BE2C (cell line): ENCODE measurements around the gene KCNN3.

ENCODE experiments used
- DNase-seq: peaks from one replicate; pipeline ENCODE4 v3.0.0-alpha.2; 2020
- H3K27me3 ChIP-seq: fragments of 250-450 bp; sonication (Bioruptor Pico); 2 replicates; pipeline ENCODE4 v1.5.1; 2020; ENCODE audit warnings: mild to moderate bottlenecking
- H3K36me3 ChIP-seq: fragments of 250-450 bp; sonication (Bioruptor Pico); 2 replicates; pipeline ENCODE4 v1.5.1; 2020; ENCODE audit warnings: mild to moderate bottlenecking
- H3K4me1 ChIP-seq: fragments of 250-450 bp; sonication (Bioruptor Pico); 2 replicates; pipeline ENCODE4 v1.5.1; 2020
- H3K4me3 ChIP-seq: 2 replicates; pipeline ENCODE4 v1.5.1; 2011; ENCODE audit warnings: low read depth, low read length
- H3K9me3 ChIP-seq: fragments of 250-450 bp; sonication (Bioruptor Pico); 2 replicates; pipeline ENCODE4 v1.5.1; 2020
- CTCF ChIP-seq: IDR thresholded peaks from 2 replicates; pipeline ENCODE4 v1.5.1; 2012; ENCODE audit warnings: mild to moderate bottlenecking, low read depth, low read length

KCNN3 gene

GRCh38 chr1:154859151-154859785, 10.8 kb downstream of the KCNN3 start:
- no peak overlapping the region for H3K4me3 ChIP-seq
- H3K4me1 ChIP-seq, result peaks cover 16% of the 10 kb centered on the region
- no peaks in the 10 kb centered on the region for H3K27me3 ChIP-seq
- no peaks in the 10 kb centered on the region for H3K36me3 ChIP-seq
- no peak for DNase-seq
- no peak for TF ChIP-seq CTCF
- no peaks in the 10 kb centered on the region for H3K9me3 ChIP-seq

GRCh38 chr1:154857441-154858215, 12.5 kb downstream of the KCNN3 start:
- DNase-seq, result no peak
- Histone ChIP-seq H3K36me3 (no peaks in the 10 kb centered on the region), H3K4me1 (peaks cover 14% of the 10 kb centered on the region), H3K4me3 (no peak overlapping the region), H3K27me3 (no peaks in the 10 kb centered on the region), H3K9me3 (no peaks in the 10 kb centered on the region)
- no peak for TF ChIP-seq CTCF

GRCh38 chr1:154857022-154857421, 13.1 kb downstream of the KCNN3 start:
- no peak for DNase-seq
- H3K4me1 ChIP-seq, result peaks cover 13% of the 10 kb centered on the region
- no peak for TF ChIP-seq CTCF
- H3K36me3 ChIP-seq, result no peaks in the 10 kb centered on the region
- no peak overlapping the region for H3K4me3 ChIP-seq
- no peaks in the 10 kb centered on the region for H3K9me3 ChIP-seq
- no peaks in the 10 kb centered on the region for H3K27me3 ChIP-seq

- DNase-seq, result no peak
- H3K27me3 ChIP-seq, result no peaks in the 10 kb centered on the region
- H3K4me1 ChIP-seq, result peaks cover 13% of the 10 kb centered on the region
- no peak; the same call in 1 of the 2 replicates for TF ChIP-seq CTCF
- no peaks in the 10 kb centered on the region for H3K9me3 ChIP-seq
- no peaks in the 10 kb centered on the region for H3K36me3 ChIP-seq
- H3K4me3 ChIP-seq, result no peak overlapping the region
These were observed 13.5 kb downstream of the KCNN3 start for GRCh38 chr1:154856544-154856943.

GRCh38 chr1:154856049-154856448, 14.0 kb downstream of the KCNN3 start:
- H3K27me3 ChIP-seq, result no peaks in the 10 kb centered on the region
- TF ChIP-seq CTCF, result no peak
- peaks cover 13% of the 10 kb centered on the region for H3K4me1 ChIP-seq
- H3K4me3 ChIP-seq, result no peak overlapping the region
- no peaks in the 10 kb centered on the region for H3K9me3 ChIP-seq
- peak; percentile 71 for DNase-seq
- H3K36me3 ChIP-seq, result no peaks in the 10 kb centered on the region
